NCI-H2227 (cell line): Measurements from ENCODE around the gene SEL1L3.
A peak's percentile ranks its signal among the peaks of the same experiment; 100 is the strongest.
"Not testable (repeated sequence)": the region's sequence is repeated elsewhere in the genome, so short reads cannot be mapped to it uniquely, and the experiment has no call there.

ENCODE experiments used
- DNase-seq: peaks from one replicate; lab custom pipeline; 2025; ENCODE audit not compliant: unreplicated experiment; lab: John Stamatoyannopoulos, UW

The SEL1L3 gene

DNA sequence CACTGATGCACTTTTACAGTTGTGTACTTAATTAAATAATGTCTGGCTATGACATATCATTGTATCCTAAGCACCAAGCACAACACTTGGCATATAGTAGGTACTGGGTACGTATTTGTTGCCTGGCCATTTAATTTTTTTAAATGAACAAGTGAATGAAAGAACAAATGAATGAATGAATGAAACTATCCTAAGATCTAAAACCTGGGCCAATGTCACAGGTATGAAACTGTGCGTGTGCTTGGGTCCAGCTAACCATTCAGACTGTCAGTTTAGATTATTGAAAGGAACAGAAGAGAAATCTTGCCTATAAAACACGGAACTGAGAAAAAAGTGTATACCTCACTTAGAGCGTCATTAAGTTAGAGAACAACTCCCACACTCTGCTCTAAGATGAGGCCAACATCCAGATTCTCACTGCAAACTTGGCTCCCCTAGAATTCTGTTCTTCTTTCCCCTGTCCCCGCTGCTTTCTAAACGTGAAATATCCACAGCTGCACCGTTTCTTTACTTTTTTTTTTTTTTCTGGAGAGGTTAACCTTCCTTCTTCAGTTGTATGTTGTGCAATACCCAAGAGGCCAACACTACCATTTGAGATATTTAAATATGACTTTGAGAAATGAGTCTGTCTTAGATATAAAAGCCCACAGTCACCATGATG is 17.3 kb upstream of the SEL1L3 start:
- DNase-seq = no peak

DNA sequence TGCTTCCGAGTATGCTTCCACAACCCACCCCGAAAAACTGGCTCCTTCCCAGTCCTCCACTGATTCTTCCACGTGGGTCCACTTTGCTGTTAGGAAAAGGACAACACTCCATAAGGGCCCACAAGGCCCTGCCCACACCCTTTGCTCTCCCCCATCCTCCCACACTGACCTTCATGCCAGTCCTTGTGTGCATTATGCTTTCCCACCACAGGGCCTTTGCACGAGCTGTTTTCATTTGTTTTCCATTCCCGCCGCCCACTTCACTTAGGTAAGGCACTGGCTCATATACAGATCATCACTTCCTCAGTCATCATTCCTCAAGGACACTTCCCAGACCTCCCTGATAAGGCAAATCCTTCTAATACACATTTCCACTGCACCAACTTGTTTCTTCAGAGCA is 16.8 kb upstream of the SEL1L3 start:
- no peak for DNase-seq

GRCh38 chr4:25879091-25879584 is 16.4 kb upstream of the SEL1L3 start:
- no peak for DNase-seq

DNA sequence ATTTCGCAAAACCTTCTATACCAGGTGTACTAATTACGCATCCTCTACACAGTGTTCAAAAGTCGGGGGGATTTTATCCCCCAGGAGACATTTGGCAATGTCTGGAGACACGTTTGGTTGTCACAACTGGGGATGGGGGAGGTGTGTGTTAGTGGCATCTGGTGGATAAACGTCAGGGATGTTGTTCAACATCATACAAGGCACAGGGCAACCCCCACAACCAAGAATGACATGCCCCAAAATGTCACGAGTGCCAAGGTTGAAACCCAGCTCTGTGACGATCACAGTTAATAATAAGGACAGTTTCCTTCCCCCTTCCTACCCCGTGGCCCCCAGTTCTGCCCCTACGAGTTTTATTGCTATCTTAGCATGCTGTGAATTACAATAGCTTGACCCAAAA is 15.9 kb upstream of the SEL1L3 start:
- DNase-seq = no peak

GRCh38 chr4:25875281-25875745 is 12.5 kb upstream of the SEL1L3 start:
- DNase-seq = no peak

GRCh38 chr4:25874655-25875054 is 11.9 kb upstream of the SEL1L3 start:
- no peak for DNase-seq

GRCh38 chr4:25873632-25874129 is 10.9 kb upstream of the SEL1L3 start:
- no peak for DNase-seq

- DNase-seq = no peak
Observed at GRCh38 chr4:25872851-25873631, 10.3 kb upstream of the SEL1L3 start.

GRCh38 chr4:25870081-25870480 is 7.3 kb upstream of the SEL1L3 start:
- DNase-seq = no peak

- DNase-seq = no peak
Observed at GRCh38 chr4:25867781-25868294, 5.0 kb upstream of the SEL1L3 start.

DNA sequence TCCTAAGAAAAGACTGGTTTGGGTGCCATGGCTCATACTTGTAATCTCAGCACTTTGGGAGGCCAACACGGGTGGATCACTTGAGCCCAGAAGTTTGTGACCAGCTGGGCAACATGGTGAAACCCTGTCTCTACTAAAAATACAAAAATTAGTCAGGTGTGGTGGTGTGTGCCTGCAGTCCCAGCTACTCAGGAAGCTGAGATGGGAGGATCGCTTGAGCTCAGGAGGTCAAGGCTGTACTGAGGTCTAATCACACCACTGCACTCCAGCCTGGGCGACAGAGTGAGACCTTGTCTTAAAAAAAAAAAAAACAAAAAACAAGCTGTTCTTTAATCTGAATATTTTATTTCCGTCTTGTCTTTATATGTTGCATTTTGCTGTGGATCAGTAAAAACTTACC is 3.6 kb upstream of the SEL1L3 start:
- not testable (repeated sequence) for DNase-seq

DNA sequence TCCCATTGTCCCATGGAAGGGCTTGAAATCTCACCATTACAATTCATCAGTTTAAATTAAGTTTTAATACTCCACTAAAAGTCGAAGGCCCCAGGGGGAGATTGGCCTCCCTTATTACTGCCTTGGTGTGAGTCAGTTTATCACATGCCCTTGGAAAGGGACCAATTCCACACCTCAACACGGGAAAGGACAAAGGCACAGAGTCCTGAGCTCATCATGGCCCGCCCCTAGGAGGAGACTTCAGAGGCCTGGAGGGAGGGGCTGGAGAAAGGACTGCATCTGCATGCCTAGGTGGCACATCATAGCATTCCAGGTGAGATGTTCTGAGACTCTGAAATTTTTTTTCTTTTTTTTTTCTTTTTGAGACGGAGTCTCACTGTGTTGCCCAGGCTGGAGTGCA is 2.8 kb upstream of the SEL1L3 start:
- DNase-seq = no peak

GRCh38 chr4:25863831-25864418 is 1.1 kb upstream of the SEL1L3 start:
- no peak for DNase-seq

DNA sequence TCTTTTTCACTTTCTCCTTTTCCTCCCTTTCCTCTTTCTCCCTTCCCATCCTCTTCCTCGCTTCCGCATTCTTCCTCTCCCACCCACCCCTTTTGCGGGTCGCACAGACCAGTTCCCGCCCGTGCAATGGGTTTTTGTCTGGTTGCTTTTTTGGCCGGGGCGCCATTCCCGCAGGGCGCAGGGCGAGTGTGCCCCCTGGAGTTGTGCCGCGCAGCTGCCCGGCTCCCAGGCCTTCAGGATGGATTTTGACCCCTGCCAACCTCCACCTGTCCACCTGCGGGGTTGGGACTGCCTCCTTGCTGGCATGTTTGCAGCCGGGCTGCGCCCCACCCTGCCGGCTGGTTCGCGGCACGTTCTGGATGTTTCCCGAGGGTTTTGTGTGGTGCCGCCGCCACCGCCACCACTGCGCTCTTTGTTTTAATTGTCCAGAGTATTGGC is 578 bp upstream of the SEL1L3 start:
- DNase-seq = no peak

DNA sequence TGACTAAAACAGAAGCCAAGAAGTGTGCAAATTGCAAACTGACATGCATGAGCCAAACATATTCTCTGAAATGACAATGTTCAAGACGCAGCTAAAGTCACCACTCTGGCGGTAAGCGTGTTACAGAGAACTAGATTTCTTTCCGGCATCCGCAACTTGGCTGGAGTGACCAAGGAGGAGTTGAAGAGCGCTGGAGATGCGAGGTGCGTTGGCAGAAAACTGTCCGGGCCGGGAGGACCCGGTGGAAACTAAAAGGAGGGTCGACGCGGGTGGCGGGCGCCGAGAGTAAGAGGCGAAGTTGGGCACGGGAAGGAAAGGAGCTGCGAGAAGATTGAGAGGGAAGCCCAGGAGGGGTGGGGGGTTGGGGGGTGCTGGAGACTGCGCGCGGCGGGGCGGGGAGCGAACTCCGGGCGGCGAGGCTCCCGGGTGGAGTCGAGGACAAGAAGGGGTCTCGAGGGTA is 807 bp downstream of the SEL1L3 start:
- peak; percentile 5 for DNase-seq

- no peak for DNase-seq
Observed at GRCh38 chr4:25861280-25861950, 1.4 kb downstream of the SEL1L3 start.

- DNase-seq = no peak
Observed at GRCh38 chr4:25860586-25861279, 2.1 kb downstream of the SEL1L3 start.

DNA sequence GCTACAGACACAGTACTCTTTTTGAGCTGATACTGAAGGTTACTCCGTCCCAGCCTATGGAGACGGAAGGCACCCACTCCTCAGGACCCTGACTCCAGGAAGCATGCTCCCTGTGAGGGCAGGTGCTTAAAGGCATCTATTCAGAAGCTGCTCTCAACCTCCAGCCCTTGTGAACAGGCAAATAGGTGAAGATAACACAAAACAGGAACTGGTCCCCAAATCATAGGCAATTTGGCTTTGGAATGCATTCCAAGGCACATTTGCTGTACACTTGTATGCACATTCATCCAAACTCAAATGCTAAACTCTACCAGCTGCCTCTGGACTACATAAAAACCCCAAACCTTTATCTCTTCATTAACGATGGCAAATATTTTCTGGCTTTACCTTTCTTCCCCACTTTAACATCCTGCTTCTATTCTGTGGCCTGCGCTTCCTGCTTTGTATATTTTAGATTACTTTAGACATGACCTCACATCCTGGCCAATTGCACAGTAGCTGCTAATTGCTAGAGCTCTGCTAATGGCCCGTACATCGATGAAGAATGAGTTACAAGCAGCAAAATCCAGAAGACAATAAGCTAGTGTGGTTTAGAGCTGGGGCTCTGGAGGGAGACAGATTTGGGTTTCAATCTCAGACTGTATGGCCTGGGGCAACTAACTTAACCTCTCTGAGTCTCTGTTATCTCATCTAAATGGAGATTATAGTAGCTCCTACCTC is 3.2 kb downstream of the SEL1L3 start:
- DNase-seq = no peak

DNA sequence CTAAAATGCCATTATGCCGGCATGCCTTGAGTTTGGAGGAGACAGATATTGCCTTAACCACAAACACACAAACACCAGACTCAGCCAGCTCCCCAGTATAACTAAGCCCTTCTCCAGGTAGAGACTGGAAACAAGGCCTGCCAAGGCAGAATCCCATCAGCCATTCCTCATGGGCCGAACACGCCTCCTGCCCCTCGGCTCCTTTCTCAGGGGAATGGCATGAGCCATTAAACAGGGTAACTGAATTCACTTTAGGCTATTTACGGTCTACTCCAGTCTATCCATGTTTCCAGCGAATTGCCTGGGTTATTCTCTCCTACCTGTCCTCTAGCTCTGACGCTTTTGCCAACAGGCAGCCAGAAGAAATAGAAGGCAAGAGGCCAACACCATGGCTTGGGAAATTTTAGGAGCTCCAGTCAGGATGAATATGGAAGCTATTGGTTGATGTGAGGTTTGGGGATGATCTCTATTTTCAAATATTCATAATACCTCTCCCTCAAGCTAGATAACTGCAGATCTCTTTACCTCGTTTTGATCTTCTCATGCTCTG is 4.9 kb downstream of the SEL1L3 start:
- DNase-seq = no peak
